Loucy (cell line): ENCODE measurements around the gene SLC6A13.

Experiments
- H2AFZ ChIP-seq: fragments of 200-600 bp; sonication (generic); 2 replicates; pipeline ENCODE4 v1.6.0; 2016; ENCODE audit warnings: antibody characterized with exemption, mild to moderate bottlenecking, low read length, moderate library complexity
- H3F3A ChIP-seq: fragments of 200-600 bp; 2 replicates; pipeline ENCODE4 v1.6.0; 2016; ENCODE audit warnings: antibody characterized with exemption, low read depth, mild to moderate bottlenecking
- H3K27me3 ChIP-seq: fragments of 200-600 bp; sonication (generic); 2 replicates; pipeline ENCODE4 v1.6.1; 2014; ENCODE audit warnings: low read length, mild to moderate bottlenecking; ENCODE audit not compliant: insufficient read depth, poor library complexity, severe bottlenecking
- H3K36me3 ChIP-seq: fragments of 200-600 bp; sonication (generic); 2 replicates; pipeline ENCODE4 v1.6.1; 2016; ENCODE audit warnings: low read length; ENCODE audit not compliant: insufficient read depth
- H3K4me1 ChIP-seq: fragments of 200-600 bp; sonication (generic); 2 replicates; pipeline ENCODE4 v1.5.1; 2014; ENCODE audit warnings: low read length, mild to moderate bottlenecking; ENCODE audit not compliant: insufficient read depth, poor library complexity, severe bottlenecking
- H3K4me2 ChIP-seq: fragments of 200-600 bp; sonication (generic); 2 replicates; pipeline ENCODE4 v1.6.0; 2014; ENCODE audit warnings: antibody characterized with exemption, low read length, low read depth, mild to moderate bottlenecking; ENCODE audit not compliant: poor library complexity, severe bottlenecking
- H3K4me3 ChIP-seq: fragments of 200-600 bp; sonication (generic); 2 replicates; pipeline ENCODE4 v1.5.1; 2014; ENCODE audit warnings: low read length, mild to moderate bottlenecking, mixed read lengths; ENCODE audit not compliant: poor library complexity, severe bottlenecking
- H3K79me2 ChIP-seq: fragments of 200-600 bp; sonication (generic); 2 replicates; pipeline ENCODE4 v1.6.1; 2014; ENCODE audit warnings: low read length; ENCODE audit not compliant: insufficient read depth
- H3K9ac ChIP-seq: fragments of 200-600 bp; sonication (generic); 2 replicates; pipeline ENCODE4 v1.6.0; 2014; ENCODE audit warnings: mild to moderate bottlenecking, low read depth, low read length, moderate library complexity; ENCODE audit not compliant: poor library complexity, severe bottlenecking
- H3K9me2 ChIP-seq: fragments of 200-600 bp; sonication (generic); replicated peaks from 2 replicates; pipeline ENCODE4 v1.6.1; 2016; ENCODE audit warnings: low read depth, low read length, mixed read lengths
- H3K9me3 ChIP-seq: fragments of 200-600 bp; sonication (generic); 2 replicates; pipeline ENCODE4 v1.6.1; 2014; ENCODE audit warnings: mild to moderate bottlenecking, antibody characterized with exemption, low read length, low read depth; ENCODE audit not compliant: insufficient read depth
- H4K20me1 ChIP-seq: fragments of 200-600 bp; sonication (generic); 2 replicates; pipeline ENCODE4 v1.6.0; 2014; ENCODE audit warnings: antibody characterized with exemption, low read length, mild to moderate bottlenecking; ENCODE audit not compliant: insufficient read depth, poor library complexity, severe bottlenecking
- EZH2phosphoT487 ChIP-seq: fragments of 200-600 bp; IDR thresholded peaks from 2 replicates; pipeline ENCODE4 v1.6.1; 2018; ENCODE audit warnings: antibody characterized with exemption, mild to moderate bottlenecking, moderate library complexity, borderline replicate concordance
- TF ChIP-seq, protein P1 (sequence below): fragments of 200-600 bp; sonication (generic); conservative IDR thresholded peaks from 2 replicates; pipeline ENCODE4 v1.5.1; 2014; ENCODE audit warnings: mild to moderate bottlenecking, antibody characterized with exemption, low read length

SLC6A13 gene

GRCh38 chr12:241266-241665 is 21.4 kb downstream of the SLC6A13 start:
- H3K9ac ChIP-seq = no peak overlapping the region
- no peak overlapping the region for H3K4me2 ChIP-seq
- peaks cover 7% of the 10 kb centered on the region for H3K4me1 ChIP-seq
- H4K20me1 ChIP-seq = no peaks in the 10 kb centered on the region
- H3K36me3 ChIP-seq = 0 out of 2 replicates have a peak, but pooled peaks cover 3% of the 10 kb centered on the region
- no peaks in the 10 kb centered on the region for H3K9me2 ChIP-seq
- no peaks in the 10 kb centered on the region for H3F3A ChIP-seq
- peaks cover 6% of the 10 kb centered on the region; the same call in 1 of the 2 replicates for H3K9me3 ChIP-seq
- H3K79me2 ChIP-seq = no peaks in the 10 kb centered on the region
- H2AFZ ChIP-seq = no peak overlapping the region
- TF ChIP-seq, protein P1, sequence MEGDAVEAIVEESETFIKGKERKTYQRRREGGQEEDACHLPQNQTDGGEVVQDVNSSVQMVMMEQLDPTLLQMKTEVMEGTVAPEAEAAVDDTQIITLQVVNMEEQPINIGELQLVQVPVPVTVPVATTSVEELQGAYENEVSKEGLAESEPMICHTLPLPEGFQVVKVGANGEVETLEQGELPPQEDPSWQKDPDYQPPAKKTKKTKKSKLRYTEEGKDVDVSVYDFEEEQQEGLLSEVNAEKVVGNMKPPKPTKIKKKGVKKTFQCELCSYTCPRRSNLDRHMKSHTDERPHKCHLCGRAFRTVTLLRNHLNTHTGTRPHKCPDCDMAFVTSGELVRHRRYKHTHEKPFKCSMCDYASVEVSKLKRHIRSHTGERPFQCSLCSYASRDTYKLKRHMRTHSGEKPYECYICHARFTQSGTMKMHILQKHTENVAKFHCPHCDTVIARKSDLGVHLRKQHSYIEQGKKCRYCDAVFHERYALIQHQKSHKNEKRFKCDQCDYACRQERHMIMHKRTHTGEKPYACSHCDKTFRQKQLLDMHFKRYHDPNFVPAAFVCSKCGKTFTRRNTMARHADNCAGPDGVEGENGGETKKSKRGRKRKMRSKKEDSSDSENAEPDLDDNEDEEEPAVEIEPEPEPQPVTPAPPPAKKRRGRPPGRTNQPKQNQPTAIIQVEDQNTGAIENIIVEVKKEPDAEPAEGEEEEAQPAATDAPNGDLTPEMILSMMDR = no peak
- no peak for TF ChIP-seq EZH2phosphoT487
- H3K27me3 ChIP-seq = no peaks in the 10 kb centered on the region
- no peak overlapping the region for H3K4me3 ChIP-seq

- TF ChIP-seq, protein P1 = no peak
- no peak for TF ChIP-seq EZH2phosphoT487
Measured at GRCh38 chr12:240566-240965, 22.1 kb downstream of the SLC6A13 start.

GRCh38 chr12:238736-239398 is 23.8 kb downstream of the SLC6A13 start:
- Histone ChIP-seq H3K79me2 (no peaks in the 10 kb centered on the region), H3F3A (no peaks in the 10 kb centered on the region), H4K20me1 (no peaks in the 10 kb centered on the region), H3K27me3 (no peaks in the 10 kb centered on the region), H3K9me2 (no peaks in the 10 kb centered on the region), H3K4me1 (peaks cover 8% of the 10 kb centered on the region), H3K4me2 (no peak overlapping the region), H3K4me3 (no peak overlapping the region), H3K9me3 (peaks cover 13% of the 10 kb centered on the region; the same call in 1 of the 2 replicates), H3K9ac (no peak overlapping the region), H3K36me3 (0 out of 2 replicates have a peak, but pooled peaks cover 3% of the 10 kb centered on the region), H2AFZ (no peak overlapping the region)
- TF ChIP-seq, protein P1 = no peak
- TF ChIP-seq EZH2phosphoT487 = no peak

More at GRCh38 chr12:240566-240965, 22.1 kb downstream of the SLC6A13 start:
- Histone ChIP-seq H3K4me1 (peaks cover 7% of the 10 kb centered on the region), H3K27me3 (no peaks in the 10 kb centered on the region), H3F3A (no peaks in the 10 kb centered on the region), H4K20me1 (no peaks in the 10 kb centered on the region), H3K9me2 (no peaks in the 10 kb centered on the region), H3K9ac (no peak overlapping the region), H3K9me3 (peaks cover 6% of the 10 kb centered on the region; the same call in 1 of the 2 replicates), H3K4me2 (no peak overlapping the region), H3K79me2 (no peaks in the 10 kb centered on the region), H3K4me3 (no peak overlapping the region), H2AFZ (no peak overlapping the region), H3K36me3 (0 out of 2 replicates have a peak, but pooled peaks cover 3% of the 10 kb centered on the region)
